HL-60 (cell line): ENCODE measurements around the gene PAFAH1B2.

Experiments used
- DNase-seq, 2 experiments: peaks; one replicate each; pipeline ENCODE4 v3.0.0-alpha.2; 2010 to 2020; ENCODE audit warnings: low read depth in 1 of 2, low spot score in 1 of 2
- H3K27ac ChIP-seq: fragments of 250-450 bp; sonication (Bioruptor Pico); replicated peaks from 2 replicates; pipeline ENCODE4 v1.5.1; 2020; ENCODE audit warnings: mild to moderate bottlenecking, moderate library complexity
- H3K27me3 ChIP-seq: fragments of 250-450 bp; sonication (Bioruptor Pico); 2 replicates; pipeline ENCODE4 v1.5.1; 2021; ENCODE audit warnings: mild to moderate bottlenecking, moderate library complexity; ENCODE audit not compliant: insufficient read depth, poor library complexity, severe bottlenecking
- H3K4me3 ChIP-seq: replicated peaks from 2 replicates; pipeline ENCODE4 v1.5.1; 2011; ENCODE audit warnings: mild to moderate bottlenecking, control low read depth, low read length; ENCODE audit not compliant: insufficient read depth
- CTCF ChIP-seq: IDR thresholded peaks from one replicate; pipeline ENCODE4 v1.5.1; 2011; ENCODE audit warnings: low read length, control low read depth, inconsistent platforms; ENCODE audit not compliant: insufficient read depth
- GABPA ChIP-seq: IDR thresholded peaks from 2 replicates; pipeline ENCODE4 v1.6.1; 2012; ENCODE audit warnings: low read depth
- POLR2AphosphoS5 ChIP-seq: IDR thresholded peaks from 2 replicates; pipeline ENCODE4 v1.6.1; 2012; ENCODE audit warnings: low read depth
- SPI1 ChIP-seq: IDR thresholded peaks from 2 replicates; pipeline ENCODE4 v1.6.1; 2012; ENCODE audit warnings: low read depth, mild to moderate bottlenecking, borderline replicate concordance
- TF ChIP-seq, protein P1 (sequence below): IDR thresholded peaks from 2 replicates; pipeline ENCODE4 v1.6.1; 2012; ENCODE audit warnings: low read depth; ENCODE audit not compliant: insufficient replicate concordance

Gene PAFAH1B2

DNA sequence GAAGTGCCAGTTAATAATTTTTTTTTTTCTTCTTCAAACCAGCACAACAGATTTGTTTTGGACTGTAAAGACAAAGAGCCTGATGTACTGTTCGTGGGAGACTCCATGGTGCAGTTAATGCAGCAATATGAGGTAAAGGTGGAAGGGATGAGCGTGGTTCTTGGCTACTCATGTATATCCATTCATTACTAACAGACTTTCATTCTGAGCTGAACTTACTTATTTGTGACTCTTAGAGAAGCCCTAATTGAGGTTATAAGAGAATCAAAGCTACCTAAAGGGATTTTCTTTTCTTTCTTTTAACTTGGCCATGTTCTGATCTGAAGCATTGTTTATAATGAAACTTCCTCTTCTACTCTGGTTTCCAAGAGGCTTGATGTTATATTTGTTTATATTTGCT, 15.8 kb downstream of the PAFAH1B2 start:
- no peak for DNase-seq
- Histone ChIP-seq H3K27me3 (no peaks in the 10 kb centered on the region), H3K27ac (no peak overlapping the region), H3K4me3 (no peak overlapping the region)
- TF ChIP-seq SPI1 (no peak), GABPA (no peak), CTCF (no peak), POLR2AphosphoS5 (no peak)
- TF ChIP-seq, protein P1, sequence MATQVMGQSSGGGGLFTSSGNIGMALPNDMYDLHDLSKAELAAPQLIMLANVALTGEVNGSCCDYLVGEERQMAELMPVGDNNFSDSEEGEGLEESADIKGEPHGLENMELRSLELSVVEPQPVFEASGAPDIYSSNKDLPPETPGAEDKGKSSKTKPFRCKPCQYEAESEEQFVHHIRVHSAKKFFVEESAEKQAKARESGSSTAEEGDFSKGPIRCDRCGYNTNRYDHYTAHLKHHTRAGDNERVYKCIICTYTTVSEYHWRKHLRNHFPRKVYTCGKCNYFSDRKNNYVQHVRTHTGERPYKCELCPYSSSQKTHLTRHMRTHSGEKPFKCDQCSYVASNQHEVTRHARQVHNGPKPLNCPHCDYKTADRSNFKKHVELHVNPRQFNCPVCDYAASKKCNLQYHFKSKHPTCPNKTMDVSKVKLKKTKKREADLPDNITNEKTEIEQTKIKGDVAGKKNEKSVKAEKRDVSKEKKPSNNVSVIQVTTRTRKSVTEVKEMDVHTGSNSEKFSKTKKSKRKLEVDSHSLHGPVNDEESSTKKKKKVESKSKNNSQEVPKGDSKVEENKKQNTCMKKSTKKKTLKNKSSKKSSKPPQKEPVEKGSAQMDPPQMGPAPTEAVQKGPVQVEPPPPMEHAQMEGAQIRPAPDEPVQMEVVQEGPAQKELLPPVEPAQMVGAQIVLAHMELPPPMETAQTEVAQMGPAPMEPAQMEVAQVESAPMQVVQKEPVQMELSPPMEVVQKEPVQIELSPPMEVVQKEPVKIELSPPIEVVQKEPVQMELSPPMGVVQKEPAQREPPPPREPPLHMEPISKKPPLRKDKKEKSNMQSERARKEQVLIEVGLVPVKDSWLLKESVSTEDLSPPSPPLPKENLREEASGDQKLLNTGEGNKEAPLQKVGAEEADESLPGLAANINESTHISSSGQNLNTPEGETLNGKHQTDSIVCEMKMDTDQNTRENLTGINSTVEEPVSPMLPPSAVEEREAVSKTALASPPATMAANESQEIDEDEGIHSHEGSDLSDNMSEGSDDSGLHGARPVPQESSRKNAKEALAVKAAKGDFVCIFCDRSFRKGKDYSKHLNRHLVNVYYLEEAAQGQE = no peak

DNA sequence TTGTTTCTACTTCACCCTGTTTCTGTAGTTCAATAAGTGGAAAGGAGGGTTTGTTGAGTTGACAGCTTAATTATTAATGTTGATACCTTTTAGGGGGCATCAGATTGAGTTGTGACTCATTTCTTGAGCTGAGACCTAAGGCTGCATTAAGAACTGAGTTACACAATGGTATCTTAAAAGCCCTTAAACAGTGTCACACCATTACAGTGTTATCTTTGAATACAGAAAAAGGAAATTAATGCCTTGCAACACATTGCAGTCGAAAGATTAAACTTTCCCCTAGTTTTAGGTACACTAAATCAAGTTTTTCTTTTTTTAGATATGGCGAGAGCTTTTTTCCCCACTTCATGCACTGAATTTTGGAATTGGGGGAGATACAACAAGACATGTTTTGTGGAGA, 16.7 kb downstream of the PAFAH1B2 start:
- H3K27me3 ChIP-seq = no peaks in the 10 kb centered on the region
- H3K27ac ChIP-seq = no peak overlapping the region
- H3K4me3 ChIP-seq = no peak overlapping the region
- DNase-seq = no peak
- TF ChIP-seq, protein P1 = no peak
- TF ChIP-seq SPI1 = no peak
- TF ChIP-seq CTCF = no peak
- TF ChIP-seq POLR2AphosphoS5 = no peak
- TF ChIP-seq GABPA = no peak

DNA sequence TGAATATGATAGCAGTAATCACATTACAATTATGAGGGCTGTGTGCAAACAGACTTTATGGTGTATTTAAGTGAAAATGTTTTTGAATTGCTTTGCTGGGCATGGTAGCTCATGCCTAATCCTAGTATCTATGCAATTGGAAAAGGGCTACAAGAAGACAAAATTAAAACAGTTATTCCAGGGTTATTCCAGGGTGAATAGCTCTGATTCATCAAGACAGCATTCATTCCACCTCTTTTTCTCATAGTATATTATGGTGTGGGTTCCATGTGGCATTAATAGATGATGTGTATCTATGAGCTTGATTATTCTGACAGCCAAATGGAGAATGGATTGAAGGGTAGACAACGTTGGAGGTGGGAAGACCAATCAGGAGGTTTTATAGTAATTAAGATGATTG, 22.4 kb downstream of the PAFAH1B2 start:
- TF ChIP-seq GABPA = no peak
- no peak for TF ChIP-seq POLR2AphosphoS5
- no peak for TF ChIP-seq CTCF
- TF ChIP-seq, protein P1 = no peak
- no peak for TF ChIP-seq SPI1
- Histone ChIP-seq H3K27me3 (no peaks in the 10 kb centered on the region), H3K27ac (no peak overlapping the region), H3K4me3 (no peak overlapping the region)
- DNase-seq = no peak
